ENCODE results near the gene FOXP1.

DNA sequence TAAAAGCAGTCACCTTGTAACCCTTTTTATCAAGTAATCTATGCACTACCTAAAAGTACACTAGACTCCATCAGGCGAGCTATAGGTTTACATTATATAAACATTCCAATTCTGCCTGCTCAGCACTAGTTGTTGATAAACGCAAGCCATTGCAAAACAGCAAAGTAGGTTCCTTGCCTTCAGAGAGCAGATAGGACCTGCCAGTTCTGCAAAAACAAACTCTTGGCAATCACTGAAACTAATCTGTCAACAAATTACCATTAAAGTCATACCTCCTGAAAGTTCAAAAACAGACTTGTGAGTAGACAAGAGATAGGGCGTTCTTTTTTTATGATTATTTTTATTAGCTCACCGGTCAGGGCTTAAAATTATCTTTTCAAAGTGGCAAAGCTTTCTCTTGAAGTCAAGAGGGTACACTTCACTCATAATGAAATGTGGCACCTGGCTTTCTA, 392.5 kb downstream of the FOXP1 start:
- TF ChIP-seq POLR2A (IDR thresholded peaks at IDR 0.05) = no peak
- TF ChIP-seq, protein P1, sequence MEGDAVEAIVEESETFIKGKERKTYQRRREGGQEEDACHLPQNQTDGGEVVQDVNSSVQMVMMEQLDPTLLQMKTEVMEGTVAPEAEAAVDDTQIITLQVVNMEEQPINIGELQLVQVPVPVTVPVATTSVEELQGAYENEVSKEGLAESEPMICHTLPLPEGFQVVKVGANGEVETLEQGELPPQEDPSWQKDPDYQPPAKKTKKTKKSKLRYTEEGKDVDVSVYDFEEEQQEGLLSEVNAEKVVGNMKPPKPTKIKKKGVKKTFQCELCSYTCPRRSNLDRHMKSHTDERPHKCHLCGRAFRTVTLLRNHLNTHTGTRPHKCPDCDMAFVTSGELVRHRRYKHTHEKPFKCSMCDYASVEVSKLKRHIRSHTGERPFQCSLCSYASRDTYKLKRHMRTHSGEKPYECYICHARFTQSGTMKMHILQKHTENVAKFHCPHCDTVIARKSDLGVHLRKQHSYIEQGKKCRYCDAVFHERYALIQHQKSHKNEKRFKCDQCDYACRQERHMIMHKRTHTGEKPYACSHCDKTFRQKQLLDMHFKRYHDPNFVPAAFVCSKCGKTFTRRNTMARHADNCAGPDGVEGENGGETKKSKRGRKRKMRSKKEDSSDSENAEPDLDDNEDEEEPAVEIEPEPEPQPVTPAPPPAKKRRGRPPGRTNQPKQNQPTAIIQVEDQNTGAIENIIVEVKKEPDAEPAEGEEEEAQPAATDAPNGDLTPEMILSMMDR (IDR thresholded peaks at IDR 0.05) = no peak
